GM12878 (cell line): ENCODE measurements around the gene ZNF19. TPM values are rescaled to one million over a fixed set of nuclear protein-coding genes. Genes with fewer than 3 reads are reported as not detected.

ENCODE experiments used
- ATAC-seq: fragments of 200-7000 bp; cut with Tn5 transposase; 3 replicates; pipeline ENCODE4 v1.9.1; 2020; ENCODE audit warnings: mild to moderate bottlenecking, moderate library complexity
- BruUV-seq: library from RNA; stranded (reverse); fragments of 400-500 nt; replicated peaks from 2 replicates; lab custom pipeline; 2021; lab: Mats Ljungman, UMichigan
- CTCF ChIA-PET: fragments of 300-600 bp; sonication (Branson Sonifier 250); formaldehyde crosslinking; extraction: SDS; loops from one replicate; lab custom pipeline; 2021; ENCODE audit warnings: inconsistent platforms; lab: Yijun Ruan, JAX
- POLR2A ChIA-PET: fragments of 350-600 bp; formaldehyde crosslinking; extraction: SDS; loops from one replicate; lab custom pipeline; 2021; ENCODE audit warnings: inconsistent platforms; lab: Charles Lee
- RAD21 ChIA-PET: fragments of 300-600 bp; sonication (Branson Sonifier 250); formaldehyde crosslinking; loops from one replicate; lab custom pipeline; 2023; ENCODE audit warnings: antibody characterized with exemption; ENCODE audit not compliant: unreplicated experiment; lab: Charles Lee
- SMC1A ChIA-PET: fragments of 300-600 bp; sonication (Branson Sonifier 250); formaldehyde crosslinking; loops from one replicate; lab custom pipeline; 2023; ENCODE audit not compliant: unreplicated experiment, uncharacterized antibody; lab: Charles Lee
- DNase-seq: peaks from one replicate; pipeline ENCODE4 v3.0.0-alpha.2; 2011; ENCODE audit warnings: low read depth, low spot score
- FAIRE-seq: peaks from 3 replicates; lab custom pipeline; 2011; peaks lifted over from hg19 to GRCh38; lab: Jason Lieb, UNC
- H2AFZ ChIP-seq: 2 replicates; pipeline ENCODE4 v1.6.0; 2011; ENCODE audit warnings: low read depth, low read length, control low read depth; ENCODE audit not compliant: control insufficient read depth
- H3K27ac ChIP-seq: 2 replicates; pipeline ENCODE4 v1.5.1; 2011; ENCODE audit warnings: control low read depth; ENCODE audit not compliant: control insufficient read depth, insufficient read depth
- H3K27me3 ChIP-seq, 2 experiments: replicated peaks in 1 of 2; 2 replicates each; pipeline versions ENCODE4 v1.6.0 to v1.6.1; 2011; ENCODE audit warnings: low read length in 1 of 2; ENCODE audit not compliant: control insufficient read depth in 2 of 2, insufficient read depth in 2 of 2
- H3K36me3 ChIP-seq, 2 experiments: 2 replicates each; pipeline ENCODE4 v1.5.1; 2011; ENCODE audit warnings: low read length in 1 of 2; ENCODE audit not compliant: control insufficient read depth in 2 of 2, insufficient read depth in 2 of 2
- H3K4me1 ChIP-seq: 2 replicates; pipeline ENCODE4 v1.6.1; 2011; ENCODE audit warnings: mild to moderate bottlenecking, low read length, moderate library complexity, mixed read lengths; ENCODE audit not compliant: control insufficient read depth, insufficient read depth
- H3K4me2 ChIP-seq: 2 replicates; pipeline ENCODE4 v1.6.0; 2011; ENCODE audit warnings: control low read depth; ENCODE audit not compliant: control insufficient read depth, insufficient read depth
- H3K4me3 ChIP-seq: fragments of 200-600 bp; sonication (generic); 2 replicates; pipeline ENCODE4 v1.5.1; 2016
- H3K79me2 ChIP-seq: 2 replicates; pipeline ENCODE4 v1.6.0; 2011; ENCODE audit warnings: low read length; ENCODE audit not compliant: control insufficient read depth, insufficient read depth
- H3K9ac ChIP-seq: 2 replicates; pipeline ENCODE4 v1.8.0; 2011; ENCODE audit warnings: low read length, control low read depth, mixed read lengths; ENCODE audit not compliant: control insufficient read depth, insufficient read depth
- H3K9me3 ChIP-seq: replicated peaks from 3 replicates; pipeline ENCODE4 v1.5.1; 2011; ENCODE audit warnings: mild to moderate bottlenecking, low read length; ENCODE audit not compliant: control insufficient read depth, insufficient read depth
- H4K20me1 ChIP-seq: 2 replicates; pipeline ENCODE4 v1.6.0; 2011; ENCODE audit not compliant: control insufficient read depth, insufficient read depth
- ETV6 ChIP-seq, 2 experiments: fragments of 450-650 bp in 1 of 2; IDR thresholded peaks in 1 of 2; conservative IDR thresholded peaks in 1 of 2; 2 replicates each; pipeline ENCODE4 v1.6.1; 2014; ENCODE audit warnings: antibody characterized with exemption in 1 of 2, borderline replicate concordance in 1 of 2, low read depth in 1 of 2, mild to moderate bottlenecking in 1 of 2, moderate library complexity in 1 of 2
- FOS ChIP-seq: IDR thresholded peaks from 3 replicates; pipeline ENCODE4 v1.6.1; 2011; ENCODE audit warnings: borderline replicate concordance; ENCODE audit not compliant: insufficient read length; ENCODE audit errors: extremely low read depth
- HDGF ChIP-seq: fragments of 450-650 bp; IDR thresholded peaks from 2 replicates; pipeline ENCODE4 v1.6.1; 2016; ENCODE audit warnings: antibody characterized with exemption
- MXI1 ChIP-seq: fragments of 150-350 bp; IDR thresholded peaks from 2 replicates; pipeline ENCODE4 v1.6.1; 2011; ENCODE audit warnings: low read depth, mild to moderate bottlenecking, inconsistent platforms, low read length, improper control_type of control experiment
- POLR2AphosphoS5 ChIP-seq: IDR thresholded peaks from 2 replicates; pipeline ENCODE4 v1.6.1; 2011; ENCODE audit warnings: mild to moderate bottlenecking, low read length, inconsistent platforms
- SUPT20H ChIP-seq: IDR thresholded peaks from 2 replicates; pipeline ENCODE4 v1.6.1; 2011; ENCODE audit warnings: low read depth, mild to moderate bottlenecking, low read length, moderate library complexity, borderline replicate concordance; ENCODE audit not compliant: control insufficient read depth
- YBX1 ChIP-seq: fragments of 450-650 bp; IDR thresholded peaks from 2 replicates; pipeline ENCODE4 v1.6.1; 2016; ENCODE audit warnings: antibody characterized with exemption
- WGBS: methylation state at CpG from one replicate; pipeline ENCODE4 v1.1.6; 2016; ENCODE audit warnings: low lambda C conversion rate; ENCODE audit not compliant: insufficient replicate concordance, insufficient coverage; ENCODE audit errors: missing lambda C conversion rate; 5-methylcytosine and 5-hydroxymethylcytosine counted together
- in situ Hi-C: fragments of 300-500 bp; cut with MboI; formaldehyde crosslinking; loops from 9 replicates; pipeline ENCODE4 v1.14.3; 2018; ENCODE audit warnings: mixed read lengths
- intact Hi-C: fragments of 100-400 bp; cut with micrococcal nuclease; formaldehyde crosslinking; loops from one replicate; pipeline ENCODE4 v1.14.2; 2022; ENCODE audit not compliant: unreplicated experiment
- polyA plus RNA-seq, 11 experiments: library from polyadenylated mRNA; depleted of rRNA in 4 of 11; unstranded in 6 of 11; stranded (reverse) in 5 of 11; fragments of >200 nt; fragmentation: Nextera tagmentation in 4 of 11; fragmentation: Illumina TruSeq in 1 of 11; extraction: Ambion mirVana in 4 of 11; extraction: Trizol in 1 of 11; gene quantifications; 1 replicate in 1 of 11; 2 replicates in 10 of 11; pipeline versions ENCODE4 v1.2.1 to v1.2.3, GENCODE V29; 2011 to 2016; ENCODE audit warnings: inconsistent platforms in 2 of 11, missing spikeins in 2 of 11, low read depth in 1 of 11
- total RNA-seq, 4 experiments: library from RNA; depleted of rRNA in 3 of 4; stranded (reverse); fragments of >200 nt in 3 of 4; fragmentation: Illumina TruSeq in 1 of 4; extraction: Trizol in 1 of 4; gene quantifications; 2 replicates each; pipeline versions ENCODE4 v1.2.1 to v1.2.3, GENCODE V29; 2013 to 2021
- TF ChIP-seq, protein P1 (sequence below): IDR thresholded peaks from 2 replicates; pipeline ENCODE4 v1.6.1; 2012; ENCODE audit warnings: mild to moderate bottlenecking, low read depth, low read length
- TF ChIP-seq, protein P2 (sequence below): IDR thresholded peaks from 2 replicates; pipeline ENCODE4 v1.6.1; 2011; ENCODE audit warnings: borderline replicate concordance, low read depth, mild to moderate bottlenecking, moderate library complexity, mixed read lengths, low read length; ENCODE audit not compliant: insufficient read depth; ENCODE audit errors: extremely low read length

Gene ZNF19
- total and polyA plus RNA-seq, 10 of the 15 experiments (the other 5 are each of a cell fraction or from before 2014, with no cell fraction given): 1.0 to 3.3 (median 2.0) TPM

DNA sequence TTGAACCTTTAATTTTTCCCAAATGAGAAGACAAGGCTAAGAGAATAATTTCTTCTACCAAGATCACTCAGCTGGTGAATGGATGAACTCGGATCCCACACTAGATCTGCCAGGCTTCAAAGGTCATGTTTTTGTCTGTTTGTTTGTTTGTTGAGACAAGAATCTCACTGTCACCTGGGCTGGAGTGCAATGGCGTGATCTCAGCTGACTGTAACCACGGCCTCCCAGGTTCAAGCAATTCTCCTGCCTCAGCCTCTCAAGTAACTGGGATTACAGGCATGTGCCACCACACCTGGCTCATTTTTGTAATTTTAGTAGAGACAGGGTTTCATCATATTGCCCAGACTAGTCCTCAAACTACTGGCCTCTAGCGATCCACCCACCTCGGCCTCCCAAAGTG lies 6.6 kb downstream of the ZNF19 start:
- RAD21 ChIA-PET: interaction anchor here (1.7 kb wide), 1 partner anchor 20 kb away, joined by 4 read pairs; the partner anchor contains the start of gene ZNF23
- SMC1A ChIA-PET: interaction anchor here (0.9 to 2.8 kb wide), 4 partner anchors 17 to 128 kb away, joined by 4 to 10 read pairs (median 7); no protein-coding TSS in a partner anchor
- no peaks in the 10 kb centered on the region for H3K9me3 ChIP-seq
- no peak for TF ChIP-seq SUPT20H
- TF ChIP-seq, protein P1, sequence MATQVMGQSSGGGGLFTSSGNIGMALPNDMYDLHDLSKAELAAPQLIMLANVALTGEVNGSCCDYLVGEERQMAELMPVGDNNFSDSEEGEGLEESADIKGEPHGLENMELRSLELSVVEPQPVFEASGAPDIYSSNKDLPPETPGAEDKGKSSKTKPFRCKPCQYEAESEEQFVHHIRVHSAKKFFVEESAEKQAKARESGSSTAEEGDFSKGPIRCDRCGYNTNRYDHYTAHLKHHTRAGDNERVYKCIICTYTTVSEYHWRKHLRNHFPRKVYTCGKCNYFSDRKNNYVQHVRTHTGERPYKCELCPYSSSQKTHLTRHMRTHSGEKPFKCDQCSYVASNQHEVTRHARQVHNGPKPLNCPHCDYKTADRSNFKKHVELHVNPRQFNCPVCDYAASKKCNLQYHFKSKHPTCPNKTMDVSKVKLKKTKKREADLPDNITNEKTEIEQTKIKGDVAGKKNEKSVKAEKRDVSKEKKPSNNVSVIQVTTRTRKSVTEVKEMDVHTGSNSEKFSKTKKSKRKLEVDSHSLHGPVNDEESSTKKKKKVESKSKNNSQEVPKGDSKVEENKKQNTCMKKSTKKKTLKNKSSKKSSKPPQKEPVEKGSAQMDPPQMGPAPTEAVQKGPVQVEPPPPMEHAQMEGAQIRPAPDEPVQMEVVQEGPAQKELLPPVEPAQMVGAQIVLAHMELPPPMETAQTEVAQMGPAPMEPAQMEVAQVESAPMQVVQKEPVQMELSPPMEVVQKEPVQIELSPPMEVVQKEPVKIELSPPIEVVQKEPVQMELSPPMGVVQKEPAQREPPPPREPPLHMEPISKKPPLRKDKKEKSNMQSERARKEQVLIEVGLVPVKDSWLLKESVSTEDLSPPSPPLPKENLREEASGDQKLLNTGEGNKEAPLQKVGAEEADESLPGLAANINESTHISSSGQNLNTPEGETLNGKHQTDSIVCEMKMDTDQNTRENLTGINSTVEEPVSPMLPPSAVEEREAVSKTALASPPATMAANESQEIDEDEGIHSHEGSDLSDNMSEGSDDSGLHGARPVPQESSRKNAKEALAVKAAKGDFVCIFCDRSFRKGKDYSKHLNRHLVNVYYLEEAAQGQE: no peak
- TF ChIP-seq ETV6 (conservative IDR thresholded peaks at IDR 0.05 in 1 of 2, IDR thresholded peaks at IDR 0.05 in 1 of 2; ENCODE audit: borderline replicate concordance in 1 of 2, low read depth in 1 of 2): no peak
- no peak for TF ChIP-seq HDGF
- no peak for TF ChIP-seq MXI1
- no peak for TF ChIP-seq POLR2AphosphoS5
- no peak for TF ChIP-seq FOS
- no peak for TF ChIP-seq YBX1
- TF ChIP-seq, protein P2, sequence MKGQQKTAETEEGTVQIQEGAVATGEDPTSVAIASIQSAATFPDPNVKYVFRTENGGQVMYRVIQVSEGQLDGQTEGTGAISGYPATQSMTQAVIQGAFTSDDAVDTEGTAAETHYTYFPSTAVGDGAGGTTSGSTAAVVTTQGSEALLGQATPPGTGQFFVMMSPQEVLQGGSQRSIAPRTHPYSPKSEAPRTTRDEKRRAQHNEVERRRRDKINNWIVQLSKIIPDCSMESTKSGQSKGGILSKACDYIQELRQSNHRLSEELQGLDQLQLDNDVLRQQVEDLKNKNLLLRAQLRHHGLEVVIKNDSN: no peak
- no peak overlapping the region for H2AFZ ChIP-seq
- no peak overlapping the region for H3K27ac ChIP-seq
- no peaks in the 10 kb centered on the region for H3K36me3 ChIP-seq
- in situ Hi-C loops (no loop called here), intact Hi-C loops (no loop called here)
- WGBS: 67% methylated on average over 5 of the region's 5 CpGs
- FAIRE-seq (no peak), DNase-seq (no peak), ATAC-seq (no peak)
- peaks cover 3% of the 10 kb centered on the region; the same call in 1 of the 2 replicates for H3K4me1 ChIP-seq
- no TSS peak for BruUV-seq
- H3K9ac ChIP-seq: no peak overlapping the region
- no peaks in the 10 kb centered on the region for H3K27me3 ChIP-seq
- peaks cover 1% of the 10 kb centered on the region; the same call in 1 of the 2 replicates for H3K79me2 ChIP-seq
- CTCF ChIA-PET: interaction anchor here (1.4 to 1.9 kb wide), 2 partner anchors 19 to 128 kb away, joined by 6 to 7 read pairs; no protein-coding TSS in a partner anchor
- no peaks in the 10 kb centered on the region for H4K20me1 ChIP-seq
- H3K4me3 ChIP-seq: no peak overlapping the region
- POLR2A ChIA-PET: no interaction called here
- no peak overlapping the region for H3K4me2 ChIP-seq
